ENCODE data around the gene RFPL2. TPM values are rescaled to one million over a fixed set of nuclear protein-coding genes. Genes with fewer than 3 reads are reported as not detected.
"Not testable (repeated sequence)": the region's sequence is repeated elsewhere in the genome, so short reads cannot be mapped to it uniquely, and the experiment has no call there.

The RFPL2 gene
- total RNA-seq, 2 experiments from 2014 or later: 0.10 TPM; not detected in 1

- POLR2A ChIA-PET: no interaction called here
- CTCF ChIA-PET: no interaction called here
These were observed 2.2 kb upstream of the RFPL2 start for GRCh38 chr22:32206774-32207758.

DNA sequence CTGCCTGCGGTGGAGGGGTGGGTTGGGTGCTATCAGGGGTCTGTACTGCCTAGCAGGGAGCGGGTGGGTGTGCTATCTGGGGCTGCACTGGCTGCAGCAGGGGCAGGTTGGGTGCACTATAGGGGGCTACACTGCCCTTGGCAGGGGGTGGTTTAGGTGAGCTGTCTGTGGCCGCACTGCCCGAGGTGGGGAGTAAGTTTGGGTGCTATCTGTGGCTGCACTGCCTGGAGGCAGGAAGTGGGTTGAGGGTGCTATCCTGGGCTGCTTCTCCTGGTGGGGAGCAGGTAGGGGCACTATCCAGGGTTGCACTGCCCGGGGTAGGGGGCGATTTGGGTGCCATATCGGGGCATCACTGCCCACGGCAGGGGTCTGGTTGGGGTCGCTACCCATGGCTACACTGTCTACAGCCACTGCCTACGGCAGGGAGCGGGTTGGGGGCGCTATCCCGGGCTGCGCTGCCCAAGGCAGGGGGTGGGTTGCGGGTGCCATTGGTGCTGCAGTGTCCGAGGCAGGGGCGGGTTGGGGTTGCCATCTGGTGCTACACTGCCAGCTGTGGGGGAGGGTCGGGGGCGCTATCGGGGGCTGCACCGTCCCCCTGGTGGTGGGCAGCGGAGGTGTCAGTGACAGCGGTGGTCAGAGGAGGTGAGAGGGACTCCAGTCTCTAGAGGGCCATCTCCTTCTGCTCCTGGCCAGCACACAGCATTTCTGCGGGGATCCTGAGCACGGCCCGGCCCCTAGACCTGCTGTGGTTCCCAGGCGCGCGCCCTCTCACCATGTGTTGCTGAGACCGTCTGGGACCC, 1.3 kb upstream of the RFPL2 start:
- POLR2A ChIA-PET: no interaction called here
- CTCF ChIA-PET: no interaction called here

DNA sequence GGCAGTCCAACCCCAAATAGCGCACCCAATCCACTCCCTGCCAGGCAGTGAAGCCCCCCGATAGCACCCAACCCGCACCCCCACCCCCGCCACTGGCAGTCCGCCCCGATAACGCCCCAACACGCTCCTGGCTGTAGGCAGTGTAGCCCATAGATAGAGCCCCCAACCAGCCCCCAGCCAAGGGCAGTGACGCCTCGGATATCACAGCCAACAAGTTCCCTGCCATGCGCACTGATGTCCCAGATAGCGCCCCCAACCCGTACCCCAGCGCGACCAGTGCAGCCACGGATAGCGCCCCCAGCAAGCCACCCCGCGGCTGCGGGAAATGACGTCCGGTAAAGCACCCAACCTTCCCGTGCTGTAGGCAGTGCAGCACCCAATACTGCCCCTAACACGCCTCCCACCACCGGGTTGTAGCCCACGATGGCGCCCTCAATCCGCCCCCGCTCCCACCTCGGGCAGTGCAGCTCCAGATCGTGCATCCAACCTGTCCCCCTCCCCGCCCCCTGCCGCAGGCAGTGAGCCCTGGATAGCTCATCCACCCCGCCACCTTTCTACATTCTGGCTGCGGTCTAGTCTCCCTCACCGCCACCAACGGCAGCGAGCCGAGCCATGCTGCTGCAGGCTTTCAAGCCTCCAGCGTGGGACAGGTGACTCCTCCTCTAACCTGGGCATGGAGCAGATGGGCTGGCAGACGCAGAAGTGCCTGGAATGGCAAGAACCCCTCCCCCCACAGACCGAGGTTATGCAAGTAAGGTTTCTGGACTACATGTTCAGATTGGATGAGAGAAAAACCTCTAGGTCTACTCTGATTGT, 625 bp downstream of the RFPL2 start:
- ChIA-PET CTCF (no interaction called here), POLR2A (no interaction called here)

DNA sequence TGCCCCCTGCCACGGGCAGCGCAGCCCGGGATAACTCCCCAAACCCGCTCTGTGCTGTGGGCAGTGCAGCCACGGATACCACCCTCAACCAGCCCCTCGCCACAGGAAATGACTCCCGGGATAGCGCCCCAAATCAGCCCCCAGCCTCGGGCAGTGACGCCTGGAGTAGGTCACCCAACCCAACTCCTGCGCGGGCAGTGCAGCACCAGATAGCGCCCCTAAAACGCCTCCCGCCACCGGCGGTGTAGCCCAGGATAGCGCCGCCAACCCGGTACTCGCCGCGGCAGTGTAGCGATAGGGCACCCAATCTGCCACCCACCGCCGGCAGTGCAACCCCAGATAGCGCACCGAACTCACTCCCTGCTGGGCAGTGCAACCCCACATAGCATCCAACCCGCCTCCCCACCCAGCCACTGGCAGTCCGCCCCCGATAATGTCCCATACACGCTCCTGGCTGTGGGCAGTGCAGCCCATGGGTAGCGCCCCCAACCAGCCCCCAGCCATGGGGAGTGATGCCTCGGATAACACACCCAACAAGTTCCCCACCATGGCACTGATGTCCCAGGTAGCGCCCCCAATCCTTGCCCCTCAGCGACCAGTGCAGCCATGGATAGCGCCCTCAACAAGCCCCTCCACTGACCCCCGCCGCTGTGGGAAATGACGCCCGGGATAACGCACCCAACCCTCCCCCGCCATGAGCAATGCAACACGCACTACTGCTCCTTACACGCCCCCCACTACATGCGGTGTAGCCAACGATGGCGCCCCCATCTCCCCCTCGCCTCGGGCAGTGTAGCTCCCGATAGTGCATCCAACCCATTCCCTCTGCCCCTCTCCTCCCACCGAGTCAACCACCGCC, 1.5 kb downstream of the RFPL2 start:
- ChIA-PET POLR2A (no interaction called here), CTCF (no interaction called here)

DNA sequence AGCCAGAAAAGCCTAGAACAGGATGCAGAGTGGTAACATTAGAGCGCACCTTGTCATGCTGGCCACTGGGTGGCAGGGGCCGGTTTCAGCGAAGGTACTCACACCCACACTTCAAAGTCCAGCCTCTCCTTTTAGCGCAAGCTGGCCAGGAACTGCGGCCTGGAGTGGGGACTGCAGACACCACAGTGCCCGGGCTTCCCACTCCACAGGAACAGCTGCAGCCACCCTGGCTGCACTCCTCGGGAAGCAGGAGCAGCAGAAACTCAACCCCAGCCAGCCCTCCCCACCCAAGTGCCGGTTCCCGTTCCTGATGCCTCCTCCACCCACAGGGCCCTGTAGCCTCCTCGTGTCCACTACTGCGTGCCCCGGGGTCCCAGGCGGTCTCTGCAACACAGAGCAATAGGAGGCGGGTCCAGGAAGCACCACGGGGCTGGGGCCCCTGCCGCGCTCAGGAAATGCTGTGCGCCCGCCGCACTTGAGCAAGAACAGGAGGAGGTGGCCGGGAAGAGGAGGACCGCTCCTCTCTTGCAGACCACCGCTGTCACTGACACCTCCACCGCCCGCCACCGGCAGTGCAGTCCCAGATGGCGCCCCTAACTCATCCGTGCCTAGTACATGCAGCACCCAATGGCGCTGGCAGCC, 2.2 kb downstream of the RFPL2 start:
- POLR2A ChIA-PET: no interaction called here
- CTCF ChIA-PET: interaction anchor here (0.9 to 1.7 kb wide), 2 partner anchors 53 to 60 kb away, joined by 3 read pairs; partner anchors contain the start of gene SLC5A4

DNA sequence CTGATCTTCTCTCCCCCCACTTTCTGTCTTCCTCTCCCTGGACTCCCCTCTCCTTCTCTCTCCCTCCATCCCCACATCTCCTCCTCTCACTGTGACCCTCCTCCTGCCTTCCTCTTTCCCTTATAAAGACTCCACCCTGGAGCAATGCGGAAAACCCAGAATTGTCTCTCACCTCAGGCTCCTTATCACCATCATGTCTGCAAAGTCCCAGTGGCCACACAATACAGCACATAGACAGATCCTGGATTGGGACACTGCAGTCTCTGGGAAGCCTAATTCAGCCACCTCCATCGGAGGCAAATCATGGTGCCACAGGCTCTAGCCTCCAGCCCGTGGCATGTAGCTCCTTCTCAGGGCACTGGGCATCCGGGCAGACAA, 2.7 kb downstream of the RFPL2 start:
- CTCF ChIA-PET: interaction anchor here (0.9 to 1.7 kb wide), 2 partner anchors 53 to 60 kb away, joined by 3 read pairs; partner anchors contain the start of gene SLC5A4
- POLR2A ChIA-PET: no interaction called here

DNA sequence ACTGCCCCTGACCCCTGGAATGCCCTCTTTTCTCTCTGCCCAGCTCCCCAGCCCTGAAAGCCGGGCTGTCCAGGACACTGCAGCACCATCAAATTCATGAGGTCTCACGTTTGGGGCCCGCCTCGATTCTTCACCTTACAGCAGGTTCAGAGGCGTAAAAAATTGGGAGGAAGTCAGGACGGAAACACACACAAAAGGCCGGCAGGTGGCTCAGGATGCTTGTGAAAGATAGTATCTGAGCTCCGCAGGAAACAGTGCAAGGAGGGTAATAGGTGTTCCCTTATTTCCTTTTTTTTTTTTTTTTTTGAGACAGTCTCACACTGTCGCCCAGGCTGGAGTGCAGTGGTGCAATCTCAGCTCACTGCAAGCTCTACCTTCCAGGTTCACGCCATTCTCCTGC, 4.1 kb downstream of the RFPL2 start:
- CTCF ChIA-PET: interaction anchor here (0.6 to 0.9 kb wide), 2 partner anchors 66 to 231 kb away, joined by 3 to 4 read pairs; no protein-coding TSS in a partner anchor
- POLR2A ChIA-PET: no interaction called here

DNA sequence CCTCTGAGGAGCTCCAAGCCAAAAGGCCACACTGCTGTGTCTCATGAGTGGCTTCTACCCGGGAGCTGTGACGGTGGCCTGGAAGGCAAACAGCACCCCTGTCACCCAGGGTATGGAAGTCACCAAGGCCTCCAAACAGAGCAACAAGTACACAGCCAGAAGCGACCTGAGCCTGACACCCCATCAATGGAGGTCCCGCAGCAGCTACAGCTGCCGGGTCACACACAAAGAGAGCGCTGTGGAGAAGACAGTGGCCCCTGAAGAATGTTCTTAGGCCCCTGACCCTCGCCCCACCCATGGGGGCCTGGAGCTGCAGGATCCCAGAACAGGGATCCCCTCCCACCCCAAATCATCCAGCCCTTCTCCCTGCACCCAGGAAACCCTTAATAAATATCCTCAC, 4.9 kb downstream of the RFPL2 start:
- CTCF ChIA-PET: interaction anchor here (0.9 kb wide), 1 partner anchor 67 kb away, joined by 4 read pairs; no protein-coding TSS in a partner anchor
- POLR2A ChIA-PET: no interaction called here

GRCh38 chr22:32199341-32199740, 5.5 kb downstream of the RFPL2 start:
- CTCF ChIA-PET: no interaction called here
- POLR2A ChIA-PET: no interaction called here

- CTCF ChIA-PET: interaction anchor here (0.6 kb wide), 1 partner anchor 17 kb away, joined by 3 read pairs; no protein-coding TSS in a partner anchor
- POLR2A ChIA-PET: not testable (repeated sequence)
These were observed 7.2 kb downstream of the RFPL2 start for GRCh38 chr22:32197553-32198226.

- CTCF ChIA-PET, POLR2A ChIA-PET: not testable (repeated sequence)
These were observed 9.0 kb downstream of the RFPL2 start for GRCh38 chr22:32195900-32196299.

GRCh38 chr22:32193346-32193745, 11.5 kb downstream of the RFPL2 start:
- POLR2A ChIA-PET, CTCF ChIA-PET: not testable (repeated sequence)

GRCh38 chr22:32191021-32191420, 13.9 kb downstream of the RFPL2 start:
- POLR2A ChIA-PET, CTCF ChIA-PET: not testable (repeated sequence)

DNA sequence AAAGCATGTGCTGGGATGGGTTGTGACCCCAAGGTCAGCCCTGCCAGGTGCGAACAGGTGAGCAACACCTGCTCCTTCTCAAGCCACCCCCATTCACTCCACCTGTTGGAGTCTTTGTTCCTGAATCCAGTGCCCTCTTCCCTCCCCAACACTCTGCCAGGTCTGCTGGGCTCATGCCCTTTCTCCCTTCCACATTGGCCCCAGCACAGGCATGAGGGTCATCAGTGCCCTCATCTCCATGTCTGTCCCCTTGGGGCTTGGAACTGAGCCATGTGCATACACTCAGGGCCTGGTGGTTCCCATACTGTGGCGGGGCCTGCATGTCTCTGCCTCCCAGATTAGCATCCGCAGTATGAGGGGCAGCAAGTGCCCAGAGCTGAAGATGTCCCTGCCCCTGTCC, 19.1 kb downstream of the RFPL2 start:
- CTCF ChIA-PET: no interaction called here
- POLR2A ChIA-PET: no interaction called here

DNA sequence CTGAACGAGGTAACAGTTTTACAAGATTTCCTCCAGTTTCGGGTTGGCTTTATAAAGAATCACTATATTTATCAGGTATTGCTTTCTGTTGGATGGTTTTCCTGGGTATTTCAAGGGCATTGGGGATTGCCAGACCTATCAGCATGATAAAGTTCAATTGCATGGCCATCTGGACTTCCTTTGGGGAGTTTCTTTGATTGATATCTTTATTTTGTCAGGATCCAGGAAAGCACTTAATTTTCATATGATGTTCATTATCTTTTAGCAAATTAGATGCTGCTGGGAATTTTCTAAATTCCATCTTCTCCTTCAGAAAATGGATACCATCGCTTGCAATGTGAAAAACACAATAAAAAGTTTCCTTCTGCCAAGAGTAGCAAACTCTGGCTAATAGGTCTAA, 21.2 kb downstream of the RFPL2 start:
- ChIA-PET POLR2A (no interaction called here), CTCF (no interaction called here)

DNA sequence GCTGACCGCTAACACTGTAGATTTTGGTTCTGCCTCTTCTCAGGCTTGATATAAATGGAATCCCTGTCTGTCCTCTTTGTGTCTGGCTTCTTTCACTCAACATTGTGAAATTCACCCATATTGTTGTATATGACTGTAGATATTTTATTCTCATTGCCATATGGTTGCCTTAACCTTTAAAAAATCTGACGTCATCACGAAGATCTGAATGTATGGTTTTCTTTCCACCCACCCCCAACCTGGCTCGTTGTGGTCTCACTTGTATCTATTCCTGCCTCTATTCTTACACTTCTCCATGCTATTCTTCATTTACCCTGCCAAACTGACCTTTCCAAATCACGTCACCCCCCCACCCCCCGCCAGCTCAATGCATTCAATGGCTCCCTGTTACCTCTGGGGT, 23.8 kb downstream of the RFPL2 start:
- CTCF ChIA-PET: interaction anchor here (1.1 kb wide), 1 partner anchor 17 kb away, joined by 3 read pairs; no protein-coding TSS in a partner anchor
- POLR2A ChIA-PET: no interaction called here

DNA sequence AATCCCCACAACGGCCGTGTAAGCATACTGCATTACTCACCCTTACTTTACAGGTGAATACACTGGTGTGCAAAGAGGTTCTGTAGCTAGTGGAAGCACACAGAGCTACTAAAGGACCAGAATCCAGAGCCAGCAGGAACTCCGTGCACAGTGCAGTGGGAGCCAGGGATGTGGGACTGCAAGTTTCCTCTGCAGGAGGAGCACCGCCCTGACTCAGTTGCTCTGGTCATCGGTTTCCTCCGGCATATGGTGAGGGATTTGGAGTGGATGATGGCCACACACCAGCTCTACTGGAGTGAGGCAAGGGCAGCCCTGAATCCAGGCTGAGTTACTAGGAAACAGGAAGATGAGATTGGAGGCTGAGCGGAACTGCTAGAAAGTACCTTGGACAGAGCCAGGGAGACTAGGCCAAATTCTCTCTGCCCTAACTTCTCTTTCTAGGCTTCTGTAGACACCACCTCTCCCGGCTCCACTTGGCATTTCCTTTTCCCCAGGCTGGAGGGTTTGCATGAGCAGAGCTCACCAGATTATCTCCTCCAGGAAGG, 27.6 kb downstream of the RFPL2 start:
- POLR2A ChIA-PET: no interaction called here
- CTCF ChIA-PET: no interaction called here

Data from activated CD8-positive, alpha-beta memory T cell treated with anti-CD3 and anti-CD28 coated beads for 36 hours (primary cell).